SU-DHL-6 (cell line): ENCODE measurements around the gene PTPRE.

Source experiments
- H2AFZ ChIP-seq: fragments of 200-600 bp; sonication (generic); 2 replicates; pipeline ENCODE4 v1.6.1; 2014; ENCODE audit warnings: low read depth, mild to moderate bottlenecking, moderate library complexity, mixed read lengths, antibody characterized with exemption, low read length; ENCODE audit not compliant: severe bottlenecking
- H3F3A ChIP-seq: fragments of 200-600 bp; shearing (Covaris generic); 2 replicates; pipeline ENCODE4 v1.6.0; 2016; ENCODE audit warnings: antibody characterized with exemption, mild to moderate bottlenecking; ENCODE audit not compliant: insufficient read depth
- H3K27ac ChIP-seq: fragments of 200-600 bp; sonication (generic); 2 replicates; pipeline ENCODE4 v1.5.1; 2016; ENCODE audit warnings: low read depth, mild to moderate bottlenecking, low read length, moderate library complexity, mixed read lengths
- H3K27me3 ChIP-seq: fragments of 200-600 bp; sonication (generic), shearing (Covaris generic); 2 replicates; pipeline ENCODE4 v1.6.0; 2014; ENCODE audit warnings: mild to moderate bottlenecking, low read length
- H3K36me3 ChIP-seq: fragments of 200-600 bp; sonication (generic); 2 replicates; pipeline ENCODE4 v1.6.1; 2014; ENCODE audit warnings: mild to moderate bottlenecking, low read length, mixed read lengths
- H3K4me2 ChIP-seq: fragments of 300-600, 200-600 bp; shearing (Covaris generic), sonication (generic); 2 replicates; pipeline ENCODE4 v1.6.0; 2014; ENCODE audit warnings: low read length, low read depth, mild to moderate bottlenecking; ENCODE audit not compliant: poor library complexity, severe bottlenecking
- H3K4me3 ChIP-seq: fragments of 200-600 bp; sonication (generic); 2 replicates; pipeline ENCODE4 v1.5.1; 2014; ENCODE audit warnings: antibody characterized with exemption, low read length, mild to moderate bottlenecking, mixed read lengths; ENCODE audit not compliant: insufficient read depth, poor library complexity, severe bottlenecking
- H3K79me2 ChIP-seq: fragments of 200-600 bp; sonication (generic); 2 replicates; pipeline ENCODE4 v1.6.1; 2014; ENCODE audit warnings: mild to moderate bottlenecking, low read length, moderate library complexity; ENCODE audit not compliant: insufficient read depth
- H3K9ac ChIP-seq: fragments of 200-600 bp; sonication (generic); 2 replicates; pipeline ENCODE4 v1.7.0; 2014; ENCODE audit warnings: mild to moderate bottlenecking, low read length
- H3K9me2 ChIP-seq: fragments of 200-600 bp; sonication (generic); replicated peaks from 2 replicates; pipeline ENCODE4 v1.6.1; 2014; ENCODE audit warnings: low read length; ENCODE audit not compliant: insufficient read depth
- H3K9me3 ChIP-seq: fragments of 200-600 bp; sonication (generic); 2 replicates; pipeline ENCODE4 v1.6.1; 2014; ENCODE audit warnings: low read length, mixed read lengths; ENCODE audit not compliant: insufficient read depth
- H4K20me1 ChIP-seq: fragments of 200-600 bp; sonication (generic); 2 replicates; pipeline ENCODE4 v1.6.1; 2014; ENCODE audit warnings: low read depth, mild to moderate bottlenecking, antibody characterized with exemption, low read length, moderate library complexity, mixed read lengths
- CTCF ChIP-seq: fragments of 200-600 bp; sonication (generic); IDR thresholded peaks from one replicate; pipeline ENCODE4 v1.5.1; 2017; ENCODE audit warnings: antibody characterized with exemption, mild to moderate bottlenecking, low read length, moderate library complexity; ENCODE audit not compliant: insufficient read depth, poor library complexity, severe bottlenecking
- EZH2phosphoT487 ChIP-seq: fragments of 200-600 bp; sonication (generic), shearing (Covaris generic); conservative IDR thresholded peaks from 2 replicates; pipeline ENCODE4 v1.6.1; 2018; ENCODE audit warnings: mild to moderate bottlenecking, antibody characterized with exemption, low read length, moderate library complexity, mixed read lengths

Gene PTPRE

DNA sequence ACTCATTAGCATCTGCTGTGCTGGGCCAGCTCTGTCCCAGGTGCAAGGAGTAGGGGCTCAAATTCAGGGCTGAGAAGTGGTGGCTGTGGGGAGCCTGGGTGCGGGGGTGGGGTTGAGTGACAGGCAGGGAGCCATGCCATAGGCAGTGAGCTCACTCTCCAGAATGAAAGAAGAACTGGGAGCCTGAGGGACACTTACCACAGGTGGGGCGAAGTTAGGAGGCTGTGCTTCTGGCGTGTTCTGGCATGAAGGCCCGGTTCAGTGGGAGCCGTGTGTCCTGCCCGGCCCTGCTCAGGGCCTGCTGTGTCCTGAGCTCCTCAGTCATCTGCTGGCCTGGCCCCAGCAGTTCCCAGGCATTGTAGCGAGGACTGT lies 156.8 kb downstream of the PTPRE start:
- no peak overlapping the region for H2AFZ ChIP-seq
- peak overlapping the region; percentile 11; the same call in 1 of the 2 replicates for H3K9ac ChIP-seq
- no peaks in the 10 kb centered on the region for H3K9me3 ChIP-seq
- peak overlapping the region; percentile 56 for H3K4me2 ChIP-seq
- no peaks in the 10 kb centered on the region for H4K20me1 ChIP-seq
- no peaks in the 10 kb centered on the region for H3K79me2 ChIP-seq
- H3F3A ChIP-seq, result peaks cover 6% of the 10 kb centered on the region; the same call in 1 of the 2 replicates
- H3K9me2 ChIP-seq, result no peaks in the 10 kb centered on the region
- no peaks in the 10 kb centered on the region for H3K36me3 ChIP-seq
- TF ChIP-seq EZH2phosphoT487 (no peak), CTCF (no peak)
- H3K4me3 ChIP-seq, result no peak overlapping the region
- H3K27ac ChIP-seq, result peak overlapping the region; percentile 52
- no peaks in the 10 kb centered on the region for H3K27me3 ChIP-seq

DNA sequence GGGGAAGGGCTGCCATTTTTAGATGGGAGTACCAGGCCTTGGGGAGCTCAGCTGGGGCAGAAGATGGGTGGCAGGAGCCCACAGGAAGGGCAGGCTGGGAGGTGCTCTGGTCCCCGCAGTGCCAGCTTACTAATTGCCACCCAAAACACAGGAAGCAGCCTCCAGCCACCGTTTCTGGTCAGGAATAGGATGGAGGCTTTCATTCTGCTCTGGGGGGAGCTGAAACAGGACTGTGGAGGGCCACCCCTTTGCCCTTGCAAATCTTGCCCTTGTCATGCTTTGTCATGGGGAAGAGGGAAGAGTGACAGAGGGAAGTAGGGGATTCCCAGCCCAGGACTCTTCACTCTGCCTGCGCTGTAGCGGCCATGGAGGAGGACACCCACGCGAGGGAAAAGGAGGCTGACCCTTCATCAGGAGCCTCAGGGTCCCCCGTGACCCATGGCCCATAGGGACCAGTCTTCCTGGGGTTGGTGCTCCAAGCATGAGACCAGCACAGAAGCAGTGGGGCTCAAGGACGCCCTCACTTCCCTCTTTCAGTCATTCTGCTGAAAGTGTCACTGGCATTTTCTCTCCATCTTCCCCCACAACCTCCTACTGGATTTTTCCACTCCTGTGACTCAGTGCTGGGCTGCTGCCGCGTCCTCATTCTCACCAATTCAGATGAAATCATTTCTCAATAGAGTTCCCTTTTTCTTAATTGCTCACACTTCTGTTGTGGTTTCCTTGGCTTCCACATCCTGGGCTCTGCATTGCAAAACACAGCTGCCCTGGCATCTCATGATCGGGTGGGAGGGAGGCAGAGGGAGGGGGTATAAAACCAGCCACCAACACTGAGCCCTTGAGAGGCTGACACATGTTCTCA lies 157.4 kb downstream of the PTPRE start:
- Histone ChIP-seq H3K9ac (no peak overlapping the region), H3K4me2 (peak overlapping the region; percentile 56), H3K36me3 (no peaks in the 10 kb centered on the region), H3F3A (peaks cover 6% of the 10 kb centered on the region; the same call in 1 of the 2 replicates), H2AFZ (no peak overlapping the region), H3K9me2 (no peaks in the 10 kb centered on the region), H3K9me3 (no peaks in the 10 kb centered on the region), H4K20me1 (no peaks in the 10 kb centered on the region), H3K27ac (no peak overlapping the region), H3K4me3 (no peak overlapping the region), H3K79me2 (no peaks in the 10 kb centered on the region), H3K27me3 (no peaks in the 10 kb centered on the region)
- no peak for TF ChIP-seq CTCF
- no peak for TF ChIP-seq EZH2phosphoT487

GRCh38 chr10:128064970-128065580 lies 158.2 kb downstream of the PTPRE start:
- Histone ChIP-seq H3K4me3 (no peak overlapping the region), H3K9me3 (no peaks in the 10 kb centered on the region), H3K36me3 (no peaks in the 10 kb centered on the region), H3K27me3 (no peaks in the 10 kb centered on the region), H2AFZ (no peak overlapping the region), H3K9me2 (no peaks in the 10 kb centered on the region), H3K79me2 (no peaks in the 10 kb centered on the region), H3K27ac (no peak overlapping the region), H3F3A (peaks cover 6% of the 10 kb centered on the region; the same call in 1 of the 2 replicates), H3K4me2 (no peak overlapping the region), H4K20me1 (no peaks in the 10 kb centered on the region), H3K9ac (no peak overlapping the region)
- TF ChIP-seq EZH2phosphoT487, result no peak
- no peak for TF ChIP-seq CTCF
